Neuronal stem cell (in vitro differentiated cells): Measurements from ENCODE around the gene FHL5.

Source experiments
- DNase-seq: peaks from one replicate; pipeline ENCODE4 v3.0.0-alpha.2; 2013; ENCODE audit warnings: low spot score
- H2AFZ ChIP-seq: one replicate; pipeline ENCODE4 v1.6.1; 2013; ENCODE audit warnings: mild to moderate bottlenecking, low read length, inconsistent platforms
- H2AK5ac ChIP-seq: 2 replicates; pipeline ENCODE4 v1.6.1; 2013; ENCODE audit warnings: low read depth, mild to moderate bottlenecking, inconsistent platforms, low read length, moderate library complexity, mixed read lengths
- H2BK120ac ChIP-seq: 2 replicates; pipeline ENCODE4 v1.6.1; 2013; ENCODE audit warnings: low read depth, mild to moderate bottlenecking, inconsistent platforms, low read length, moderate library complexity, mixed read lengths
- H2BK12ac ChIP-seq: one replicate; pipeline ENCODE4 v1.6.1; 2013; ENCODE audit warnings: low read length, inconsistent platforms
- H2BK15ac ChIP-seq: 2 replicates; pipeline ENCODE4 v1.6.1; 2013; ENCODE audit warnings: mild to moderate bottlenecking, low read length, inconsistent platforms, mixed read lengths
- H2BK5ac ChIP-seq: one replicate; pipeline ENCODE4 v1.6.1; 2013; ENCODE audit warnings: inconsistent platforms, mild to moderate bottlenecking, low read length, moderate library complexity
- H3K14ac ChIP-seq: one replicate; pipeline ENCODE4 v1.6.1; 2013; ENCODE audit warnings: low read length, inconsistent platforms
- H3K18ac ChIP-seq: 2 replicates; pipeline ENCODE4 v1.6.1; 2013; ENCODE audit warnings: low read length, inconsistent platforms
- H3K23ac ChIP-seq: 2 replicates; pipeline ENCODE4 v1.6.1; 2013; ENCODE audit warnings: low read depth, mild to moderate bottlenecking, mixed read lengths, low read length, inconsistent platforms; ENCODE audit not compliant: poor library complexity
- H3K27ac ChIP-seq: replicated peaks from 3 replicates; pipeline ENCODE4 v1.5.1; 2013; ENCODE audit warnings: low read length, inconsistent platforms
- H3K27me3 ChIP-seq, 3 experiments: 2 replicates each; pipeline ENCODE4 v1.6.1; 2013; ENCODE audit warnings: low read length in 3 of 3, mild to moderate bottlenecking in 2 of 3, inconsistent platforms in 1 of 3, low read depth in 1 of 3, mixed read lengths in 1 of 3, moderate library complexity in 1 of 3; ENCODE audit not compliant: control insufficient read depth in 3 of 3, insufficient read depth in 3 of 3
- H3K36me3 ChIP-seq, 2 donors: replicated peaks in 1 of 2; 2 replicates each; pipeline ENCODE4 v1.6.1; 2013; ENCODE audit warnings: low read length in 2 of 2; ENCODE audit not compliant: control insufficient read depth in 2 of 2, insufficient read depth in 2 of 2
- H3K4ac ChIP-seq: 2 replicates; pipeline ENCODE4 v1.6.1; 2013; ENCODE audit warnings: inconsistent platforms, mild to moderate bottlenecking, low read length, moderate library complexity
- H3K4me1 ChIP-seq, 2 donors: 1 replicate in 1 of 2; 2 replicates in 1 of 2; pipeline ENCODE4 v1.6.1; 2013; ENCODE audit warnings: low read length in 2 of 2, low read depth in 1 of 2; ENCODE audit not compliant: control insufficient read depth in 2 of 2, insufficient read depth in 1 of 2
- H3K4me2 ChIP-seq: one replicate; pipeline ENCODE4 v1.6.1; 2013; ENCODE audit warnings: mild to moderate bottlenecking, low read length, inconsistent platforms; ENCODE audit not compliant: insufficient read depth, poor library complexity, severe bottlenecking
- H3K4me3 ChIP-seq, 2 donors: 2 replicates each; pipeline ENCODE4 v1.5.1; 2013; ENCODE audit warnings: low read length in 2 of 2, mild to moderate bottlenecking in 2 of 2, inconsistent platforms in 1 of 2, moderate library complexity in 1 of 2
- H3K79me1 ChIP-seq: one replicate; pipeline ENCODE4 v1.6.1; 2013; ENCODE audit warnings: low read depth, mild to moderate bottlenecking, inconsistent platforms, low read length, moderate library complexity
- H3K9ac ChIP-seq: one replicate; pipeline ENCODE4 v1.6.1; 2013; ENCODE audit warnings: mild to moderate bottlenecking, low read depth, low read length, inconsistent platforms; ENCODE audit not compliant: poor library complexity
- H3K9me3 ChIP-seq, 2 donors: replicated peaks in 1 of 2; 2 replicates each; pipeline versions ENCODE3 to v1.6.1; 2013; ENCODE audit warnings: low read length in 2 of 2, mild to moderate bottlenecking in 2 of 2, inconsistent platforms in 1 of 2, low read depth in 1 of 2, mixed read lengths in 1 of 2, moderate library complexity in 1 of 2; ENCODE audit not compliant: control insufficient read depth in 2 of 2, insufficient read depth in 1 of 2
- H4K8ac ChIP-seq: one replicate; pipeline ENCODE4 v1.6.1; 2013; ENCODE audit warnings: low read depth, mild to moderate bottlenecking, inconsistent platforms, low read length, moderate library complexity
- H4K91ac ChIP-seq: one replicate; pipeline ENCODE4 v1.6.1; 2013; ENCODE audit warnings: low read length, low read depth, mild to moderate bottlenecking, inconsistent platforms; ENCODE audit not compliant: poor library complexity
- WGBS, 2 donors: extraction: QIAGEN DNeasy Blood & Tissue Kit; methylation state at CpG; one replicate each; pipeline ENCODE4 v1.1.7; 2013; ENCODE audit warnings: missing lambda C conversion rate in 2 of 2, mixed read lengths in 1 of 2; ENCODE audit not compliant: insufficient read length in 2 of 2, insufficient replicate concordance in 1 of 2; ENCODE audit errors: extremely low coverage in 2 of 2; 5-methylcytosine and 5-hydroxymethylcytosine counted together

Gene FHL5

GRCh38 chr6:96582436-96582835 is 19.5 kb downstream of the FHL5 start:
- no peak overlapping the region for H3K27ac ChIP-seq
- H3K14ac ChIP-seq, result no peak overlapping the region
- no peak overlapping the region for H2BK15ac ChIP-seq
- H3K23ac ChIP-seq, result no peak overlapping the region
- no peak overlapping the region for H2AK5ac ChIP-seq
- no peak overlapping the region for H3K4ac ChIP-seq
- no peak overlapping the region for H3K18ac ChIP-seq
- H3K27me3 ChIP-seq, result no peaks in the 10 kb centered on the region
- H3K9ac ChIP-seq, result no peak overlapping the region
- no peak overlapping the region for H2AFZ ChIP-seq
- no peak overlapping the region for H4K91ac ChIP-seq
- H2BK120ac ChIP-seq, result no peak overlapping the region
- no peaks in the 10 kb centered on the region for H3K9me3 ChIP-seq
- no peak overlapping the region for H3K4me3 ChIP-seq
- H3K36me3 ChIP-seq, result no peaks in the 10 kb centered on the region
- no CpG with 5 or more reads among the region's 1 CpG for WGBS, 2 donors
- no peak overlapping the region for H4K8ac ChIP-seq
- no peaks in the 10 kb centered on the region for H3K79me1 ChIP-seq
- no peak overlapping the region for H3K4me2 ChIP-seq
- DNase-seq, result no peak
- H2BK5ac ChIP-seq, result no peak overlapping the region
- no peaks in the 10 kb centered on the region for H3K4me1 ChIP-seq
- H2BK12ac ChIP-seq, result no peak overlapping the region

DNA sequence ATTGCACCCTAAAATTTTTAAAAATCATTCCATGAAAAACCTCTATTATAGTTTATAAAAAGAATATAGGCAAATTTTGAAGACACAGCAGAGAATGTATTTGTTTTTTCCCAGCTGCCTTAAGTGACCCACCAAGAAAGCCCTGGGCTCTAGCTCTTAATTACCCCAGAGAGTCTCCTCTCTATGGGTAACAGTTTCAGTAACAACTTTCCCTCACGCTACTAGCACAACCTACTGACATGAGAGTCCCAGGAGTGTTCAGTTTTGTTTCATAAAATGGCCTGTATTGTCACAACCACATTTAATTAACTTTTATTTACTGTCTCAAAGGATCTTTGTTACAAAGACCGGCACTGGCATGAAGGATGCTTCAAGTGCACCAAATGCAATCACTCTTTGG is 41.5 kb downstream of the FHL5 start:
- H2AFZ ChIP-seq, result no peak overlapping the region
- H4K8ac ChIP-seq, result no peak overlapping the region
- H3K9ac ChIP-seq, result no peak overlapping the region
- H3K27me3 ChIP-seq, result no peaks in the 10 kb centered on the region
- no peak for DNase-seq
- H3K23ac ChIP-seq, result no peak overlapping the region
- H3K4me1 ChIP-seq, result no peaks in the 10 kb centered on the region
- no peak overlapping the region for H2BK12ac ChIP-seq
- H3K36me3 ChIP-seq, result no peaks in the 10 kb centered on the region
- no peak overlapping the region for H2BK15ac ChIP-seq
- H3K4ac ChIP-seq, result no peak overlapping the region
- H3K18ac ChIP-seq, result no peak overlapping the region
- no peak overlapping the region for H4K91ac ChIP-seq
- no peaks in the 10 kb centered on the region for H3K9me3 ChIP-seq
- no peak overlapping the region for H3K14ac ChIP-seq
- no CpG with 5 or more reads among the region's 2 CpGs for WGBS, 2 donors
- H2BK120ac ChIP-seq, result no peak overlapping the region
- H2AK5ac ChIP-seq, result no peak overlapping the region
- no peak overlapping the region for H2BK5ac ChIP-seq
- H3K79me1 ChIP-seq, result no peaks in the 10 kb centered on the region
- H3K4me3 ChIP-seq, result no peak overlapping the region
- H3K27ac ChIP-seq, result no peak overlapping the region
- no peak overlapping the region for H3K4me2 ChIP-seq

GRCh38 chr6:96608074-96608473 is 45.1 kb downstream of the FHL5 start:
- Histone ChIP-seq H3K9me3 (no peaks in the 10 kb centered on the region), H2BK120ac (no peak overlapping the region), H2BK5ac (no peak overlapping the region), H3K23ac (no peak overlapping the region), H2BK12ac (no peak overlapping the region), H3K4me1 (no peaks in the 10 kb centered on the region), H3K27ac (no peak overlapping the region), H3K14ac (no peak overlapping the region), H3K27me3 (no peaks in the 10 kb centered on the region), H2AFZ (no peak overlapping the region), H2BK15ac (no peak overlapping the region), H3K18ac (no peak overlapping the region), H3K4ac (no peak overlapping the region), H3K4me3 (no peak overlapping the region), H3K9ac (no peak overlapping the region), H2AK5ac (no peak overlapping the region), H3K36me3 (no peaks in the 10 kb centered on the region), H3K79me1 (no peaks in the 10 kb centered on the region), H3K4me2 (no peak overlapping the region), H4K91ac (no peak overlapping the region), H4K8ac (no peak overlapping the region)
- DNase-seq, result no peak

DNA sequence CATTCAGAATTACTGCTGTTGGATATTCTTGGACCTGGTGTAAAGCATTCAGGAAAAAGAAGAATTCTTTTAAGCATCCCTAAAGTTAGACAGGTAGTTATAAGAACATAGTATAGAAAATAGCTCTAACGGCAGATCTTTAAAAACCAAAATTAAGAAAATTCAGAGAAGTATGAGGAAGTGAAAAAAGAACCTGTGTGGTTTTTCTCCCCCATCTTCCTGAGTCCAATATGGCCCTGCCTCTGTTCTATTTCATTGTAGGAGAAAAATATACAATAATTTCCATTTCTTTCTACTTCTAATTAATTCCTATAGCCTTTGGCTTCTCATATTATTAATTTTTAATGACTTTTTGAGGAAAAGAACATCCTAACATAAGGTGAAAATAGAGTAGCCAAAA is 47.1 kb downstream of the FHL5 start:
- no peak overlapping the region for H3K14ac ChIP-seq
- no peak overlapping the region for H3K23ac ChIP-seq
- H4K91ac ChIP-seq, result no peak overlapping the region
- H3K79me1 ChIP-seq, result no peaks in the 10 kb centered on the region
- no peak overlapping the region for H3K4me3 ChIP-seq
- no peaks in the 10 kb centered on the region for H3K27me3 ChIP-seq
- no peaks in the 10 kb centered on the region for H3K36me3 ChIP-seq
- H3K27ac ChIP-seq, result no peak overlapping the region
- H3K9me3 ChIP-seq, result no peaks in the 10 kb centered on the region
- H2BK15ac ChIP-seq, result no peak overlapping the region
- H4K8ac ChIP-seq, result no peak overlapping the region
- no peak overlapping the region for H2AFZ ChIP-seq
- no peak overlapping the region for H2BK120ac ChIP-seq
- no peak overlapping the region for H3K18ac ChIP-seq
- no CpG with 5 or more reads among the region's 1 CpG for WGBS, 2 donors
- H2BK12ac ChIP-seq, result no peak overlapping the region
- no peak overlapping the region for H3K9ac ChIP-seq
- H3K4me1 ChIP-seq, result no peaks in the 10 kb centered on the region
- no peak overlapping the region for H3K4me2 ChIP-seq
- H2BK5ac ChIP-seq, result no peak overlapping the region
- DNase-seq, result no peak
- H2AK5ac ChIP-seq, result no peak overlapping the region
- H3K4ac ChIP-seq, result no peak overlapping the region
